Neural cell (in vitro differentiated cells): ENCODE measurements around the gene CD48.

ENCODE experiments used
- EZH2 ChIP-seq: fragments of 200-600, 300-800 bp; shearing (Covaris generic), sonication (generic); IDR thresholded peaks from 2 replicates; pipeline ENCODE4 v1.6.1; 2014; ENCODE audit warnings: antibody characterized with exemption, low read length, borderline replicate concordance, mild to moderate bottlenecking; ENCODE audit not compliant: insufficient read depth, poor library complexity, severe bottlenecking
- RAD21 ChIP-seq: fragments of 450-650 bp; conservative IDR thresholded peaks from 2 replicates; pipeline ENCODE4 v1.6.1; 2014; ENCODE audit warnings: antibody characterized with exemption, mild to moderate bottlenecking, moderate library complexity
- TF ChIP-seq, protein P1 (sequence below): fragments of 450-650 bp; IDR thresholded peaks from 2 replicates; pipeline ENCODE4 v1.5.1; 2014; ENCODE audit warnings: antibody characterized with exemption, mild to moderate bottlenecking, moderate library complexity; ENCODE audit not compliant: poor library complexity, severe bottlenecking

DNA sequence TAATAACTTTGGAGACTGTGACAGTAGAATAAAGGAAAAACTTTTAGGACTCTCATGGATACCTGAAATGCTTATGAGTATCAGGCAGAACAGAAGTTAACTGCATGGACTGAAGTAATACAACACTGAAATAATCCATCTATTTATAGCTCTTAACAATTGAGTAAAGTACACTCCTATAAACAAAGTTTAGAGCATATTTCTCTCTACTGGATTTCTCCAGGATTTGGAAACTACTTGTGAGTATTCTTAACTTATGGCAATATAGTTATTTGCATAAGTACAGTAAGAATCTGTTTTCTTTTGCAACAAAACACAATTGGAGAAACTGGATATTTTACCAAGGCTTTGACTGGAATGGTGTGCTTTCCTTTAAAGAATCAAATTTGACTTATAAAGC lies 9.9 kb upstream of the CD48 start:
- TF ChIP-seq, protein P1, sequence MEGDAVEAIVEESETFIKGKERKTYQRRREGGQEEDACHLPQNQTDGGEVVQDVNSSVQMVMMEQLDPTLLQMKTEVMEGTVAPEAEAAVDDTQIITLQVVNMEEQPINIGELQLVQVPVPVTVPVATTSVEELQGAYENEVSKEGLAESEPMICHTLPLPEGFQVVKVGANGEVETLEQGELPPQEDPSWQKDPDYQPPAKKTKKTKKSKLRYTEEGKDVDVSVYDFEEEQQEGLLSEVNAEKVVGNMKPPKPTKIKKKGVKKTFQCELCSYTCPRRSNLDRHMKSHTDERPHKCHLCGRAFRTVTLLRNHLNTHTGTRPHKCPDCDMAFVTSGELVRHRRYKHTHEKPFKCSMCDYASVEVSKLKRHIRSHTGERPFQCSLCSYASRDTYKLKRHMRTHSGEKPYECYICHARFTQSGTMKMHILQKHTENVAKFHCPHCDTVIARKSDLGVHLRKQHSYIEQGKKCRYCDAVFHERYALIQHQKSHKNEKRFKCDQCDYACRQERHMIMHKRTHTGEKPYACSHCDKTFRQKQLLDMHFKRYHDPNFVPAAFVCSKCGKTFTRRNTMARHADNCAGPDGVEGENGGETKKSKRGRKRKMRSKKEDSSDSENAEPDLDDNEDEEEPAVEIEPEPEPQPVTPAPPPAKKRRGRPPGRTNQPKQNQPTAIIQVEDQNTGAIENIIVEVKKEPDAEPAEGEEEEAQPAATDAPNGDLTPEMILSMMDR, result no peak
- TF ChIP-seq RAD21 (no peak), EZH2 (no peak)
